ENCODE results near the gene BSCL2. TPM values are rescaled to one million over a fixed set of nuclear protein-coding genes. Genes with fewer than 3 reads are reported as not detected.

The BSCL2 gene
- total RNA-seq, 1 donor from 2014 or later = 23.0 TPM

DNA sequence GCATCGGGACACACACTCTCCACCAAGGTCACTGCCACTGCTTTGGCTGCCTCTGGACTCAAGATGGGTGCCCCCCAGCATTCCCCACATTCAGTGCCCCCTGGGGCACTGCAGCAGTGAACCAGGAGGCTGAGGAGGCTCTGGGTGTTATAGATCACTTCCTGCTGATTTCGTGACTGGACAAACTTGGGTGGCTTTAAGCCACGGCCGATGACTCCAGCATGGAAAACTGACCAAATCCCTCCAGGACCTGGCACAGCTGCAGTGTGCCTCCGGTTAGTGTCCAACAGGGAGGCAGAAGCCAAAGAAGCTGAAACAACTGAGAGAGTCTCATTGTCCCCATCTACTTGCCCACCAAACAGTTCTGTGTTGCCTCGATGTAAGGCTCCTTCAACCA is 59.6 kb downstream of the BSCL2 start:
- DNase-seq (ENCODE audit: missing footprints) (no peak), ATAC-seq (no peak)
- intact Hi-C loops (cut with DNase I) = no loop called here

DNA sequence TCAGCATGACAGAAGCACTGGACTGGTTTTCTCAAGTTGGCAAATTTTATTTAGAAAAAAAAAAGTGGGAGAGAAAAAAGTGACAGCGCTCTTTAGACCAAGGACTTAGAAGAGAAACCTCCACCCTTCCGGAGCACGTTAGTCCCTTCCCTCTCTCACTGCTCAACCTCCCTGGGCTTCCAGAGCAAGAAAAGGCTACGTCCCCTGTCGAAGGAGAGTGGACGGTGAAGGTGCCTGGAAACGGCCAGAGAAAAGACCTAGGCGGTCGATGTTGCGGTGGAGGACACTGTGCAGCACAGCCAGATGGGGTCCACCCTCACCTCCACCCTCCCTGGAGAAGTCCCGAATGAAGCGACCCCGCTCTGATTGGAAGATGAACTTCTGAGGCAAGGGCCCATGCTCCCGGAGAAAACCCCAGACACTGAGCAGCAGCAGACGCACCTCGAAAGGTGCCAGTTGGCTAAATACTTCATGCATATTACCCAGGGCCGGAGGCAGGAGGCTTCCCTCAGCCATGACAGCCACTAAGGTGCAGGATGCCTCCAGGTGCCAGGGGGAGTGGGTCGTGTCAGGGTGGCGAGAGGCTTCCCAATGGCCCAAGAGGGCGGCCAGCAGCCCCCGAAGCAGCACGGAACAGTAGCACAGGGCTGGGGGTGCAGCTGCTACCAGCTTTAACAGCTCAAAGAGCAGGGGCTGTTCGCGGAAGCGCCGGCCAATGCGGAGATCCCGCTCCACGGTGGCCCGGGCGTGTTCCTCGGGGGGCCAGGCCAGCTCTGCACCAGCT is 60.2 kb downstream of the BSCL2 start:
- DNase-seq (ENCODE audit: missing footprints) = no peak
- intact Hi-C loops (cut with DNase I) = no loop called here

DNA sequence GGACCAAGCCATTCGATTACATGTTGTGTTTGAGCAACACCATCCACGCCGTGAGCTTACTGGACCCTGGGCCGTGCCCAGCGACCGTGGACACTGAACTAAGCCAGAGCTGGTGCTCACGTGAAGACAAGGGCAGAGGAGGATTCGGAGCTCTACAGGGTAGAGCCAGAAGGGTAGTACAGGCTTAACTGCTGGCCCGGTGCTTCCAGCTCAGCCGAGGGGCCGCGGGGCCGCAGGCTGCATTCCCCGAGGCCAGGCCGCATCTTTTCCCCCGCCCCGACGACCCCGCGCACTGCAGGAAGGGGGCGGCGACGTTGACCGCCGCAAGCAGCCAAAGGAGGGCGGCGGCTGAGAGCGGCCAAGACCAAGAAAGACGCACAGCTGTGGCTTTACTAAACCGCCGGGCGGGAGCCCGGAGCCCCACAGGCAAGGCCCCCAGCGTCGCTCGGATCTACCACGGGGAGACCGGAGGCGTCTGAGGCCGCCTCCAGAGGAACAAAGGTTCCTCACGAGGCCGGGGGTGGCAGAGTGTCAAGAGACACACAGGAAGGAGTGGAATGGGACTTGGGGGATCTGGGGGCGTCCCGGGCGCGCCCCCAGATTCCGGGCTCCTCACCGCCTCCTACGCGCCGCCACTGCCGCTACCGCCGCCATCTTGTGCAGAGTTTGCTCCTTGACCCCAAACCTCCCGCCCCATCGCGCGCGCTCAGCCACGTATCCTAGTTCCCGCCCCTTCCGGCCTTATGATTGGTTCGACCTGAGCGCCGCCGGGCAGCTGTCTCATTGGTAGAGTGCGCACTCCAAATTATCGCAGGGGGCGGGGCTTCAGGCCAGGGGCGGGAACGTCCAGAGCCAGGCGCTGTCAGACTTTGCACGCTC is 61.0 kb downstream of the BSCL2 start, which contains the start of gene GANAB:
GANAB (minus strand) TSS at position 668 of the 879 bp plus-strand sequence; CDS start at position 654, 14 bp downstream.
- peak; percentile 98 for ATAC-seq
- intact Hi-C loops (cut with DNase I) = loop anchor here (2.0 kb wide), 1 partner anchor 23 kb away; no protein-coding TSS in a partner anchor
- peak; percentile 100 for DNase-seq (ENCODE audit: missing footprints)

More for the DNA sequence above, 60.2 kb downstream of the BSCL2 start:
- ATAC-seq = no peak

DNA sequence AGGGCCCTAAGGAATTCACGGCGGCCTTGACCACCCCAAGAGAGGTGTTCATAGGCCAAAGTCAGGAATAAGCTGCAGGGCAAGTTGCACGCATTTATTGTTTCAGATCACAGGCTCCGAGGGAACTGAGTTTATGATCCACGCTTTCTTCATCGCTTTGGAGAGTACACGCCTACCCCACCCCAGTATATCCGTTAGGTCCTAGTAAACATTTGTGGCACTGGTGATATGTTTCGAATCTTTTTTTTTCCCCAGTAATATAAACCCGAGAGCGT is 61.6 kb downstream of the BSCL2 start:
- intact Hi-C loops (cut with DNase I) = loop anchor here (2.0 kb wide), 1 partner anchor 23 kb away; no protein-coding TSS in a partner anchor
- no peak for ATAC-seq

DNA sequence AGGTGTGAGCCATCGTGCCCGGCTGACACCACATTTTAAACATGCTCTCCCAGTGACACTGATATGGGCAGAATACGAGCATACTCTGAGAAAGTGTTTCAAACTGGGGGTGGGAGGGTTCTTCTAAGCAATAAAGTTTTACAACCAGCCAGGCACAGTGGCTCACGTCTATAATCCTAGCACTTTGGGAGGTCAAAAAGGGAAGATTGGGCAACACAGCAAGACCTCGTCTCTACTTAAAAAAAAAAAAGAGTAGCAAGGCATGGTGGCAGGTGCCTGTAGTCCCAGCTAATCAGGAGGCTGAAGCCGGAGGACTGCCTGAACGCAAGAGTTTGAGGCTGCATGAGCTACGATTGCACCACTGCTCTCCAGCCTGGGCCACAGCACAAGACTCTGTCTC is 63.0 kb downstream of the BSCL2 start:
- DNase-seq (ENCODE audit: missing footprints) (no peak), ATAC-seq (no peak)
- intact Hi-C loops (cut with DNase I) = loop anchor here (2.0 kb wide), 1 partner anchor 21 kb away; no protein-coding TSS in a partner anchor

More for the DNA sequence above, 61.6 kb downstream of the BSCL2 start:
- no peak for DNase-seq (ENCODE audit: missing footprints)

Other genes with a start within 250 kb of the BSCL2 start
- 332 TPM for gene AHNAK, start 160.6 kb downstream of the BSCL2 start, total RNA-seq
- 907 TPM for gene EEF1G, start 133.5 kb downstream of the BSCL2 start, total RNA-seq
- 13.7 TPM for gene TUT1, start 115.9 kb downstream of the BSCL2 start, total RNA-seq
- gene MTA2, start 105.6 kb downstream of the BSCL2 start, total RNA-seq = 34.1 TPM
- gene EML3, start 94.6 kb downstream of the BSCL2 start, total RNA-seq = 16.4 TPM
- 2.4 TPM for gene ROM1, start 94.2 kb downstream of the BSCL2 start, total RNA-seq
- 12.8 TPM for gene B3GAT3, start 85.4 kb downstream of the BSCL2 start, total RNA-seq
- gene GANAB, start 60.8 kb downstream of the BSCL2 start, total RNA-seq = 105 TPM
- gene INTS5, start 54.1 kb downstream of the BSCL2 start, total RNA-seq = 9.6 TPM
- 33.0 TPM for gene C11orf98, start 42.2 kb downstream of the BSCL2 start, total RNA-seq
- 4.9 TPM for gene CSKMT, start 42.1 kb downstream of the BSCL2 start, total RNA-seq
- gene UQCC3, start 35.8 kb downstream of the BSCL2 start, total RNA-seq = 8.1 TPM
- gene LBHD1, start 35.2 kb downstream of the BSCL2 start, total RNA-seq = 1.8 TPM
- 88.9 TPM for gene UBXN1, start 28.4 kb downstream of the BSCL2 start, total RNA-seq
- gene LRRN4CL, start 17.9 kb downstream of the BSCL2 start, total RNA-seq = 4.5 TPM
- not detected for gene GNG3, start 252 bp upstream of the BSCL2 start, total RNA-seq
- 33.8 TPM for gene HNRNPUL2, start 20.0 kb upstream of the BSCL2 start, total RNA-seq
- 14.1 TPM for gene TTC9C, start 21.1 kb upstream of the BSCL2 start, total RNA-seq
- gene ZBTB3, start 46.7 kb upstream of the BSCL2 start, total RNA-seq = 11.5 TPM
- gene POLR2G, start 54.2 kb upstream of the BSCL2 start, total RNA-seq = 38.2 TPM
- 8.2 TPM for gene TAF6L, start 64.0 kb upstream of the BSCL2 start, total RNA-seq
- gene TMEM179B, start 80.0 kb upstream of the BSCL2 start, total RNA-seq = 21.6 TPM
- 18.0 TPM for gene TMEM223, start 84.6 kb upstream of the BSCL2 start, total RNA-seq
- gene NXF1, start 98.0 kb upstream of the BSCL2 start, total RNA-seq = 42.7 TPM
- gene STX5, start 124.6 kb upstream of the BSCL2 start, total RNA-seq = 18.5 TPM
- not detected for gene TEX54, start 125.4 kb upstream of the BSCL2 start, total RNA-seq
- gene WDR74, start 132.2 kb upstream of the BSCL2 start, total RNA-seq = 25.4 TPM
- gene SLC3A2, start 173.5 kb upstream of the BSCL2 start, total RNA-seq = 39.7 TPM
- gene CHRM1, start 213.9 kb upstream of the BSCL2 start, total RNA-seq = not detected

Data from Right ventricle myocardium inferior (tissue), 1 donor.